Measurements from ENCODE around the gene NTN3.

NTN3 gene

GRCh38 chr16:2482249-2482648 is 11.2 kb downstream of the NTN3 start:
- DNase-seq = no peak

DNA sequence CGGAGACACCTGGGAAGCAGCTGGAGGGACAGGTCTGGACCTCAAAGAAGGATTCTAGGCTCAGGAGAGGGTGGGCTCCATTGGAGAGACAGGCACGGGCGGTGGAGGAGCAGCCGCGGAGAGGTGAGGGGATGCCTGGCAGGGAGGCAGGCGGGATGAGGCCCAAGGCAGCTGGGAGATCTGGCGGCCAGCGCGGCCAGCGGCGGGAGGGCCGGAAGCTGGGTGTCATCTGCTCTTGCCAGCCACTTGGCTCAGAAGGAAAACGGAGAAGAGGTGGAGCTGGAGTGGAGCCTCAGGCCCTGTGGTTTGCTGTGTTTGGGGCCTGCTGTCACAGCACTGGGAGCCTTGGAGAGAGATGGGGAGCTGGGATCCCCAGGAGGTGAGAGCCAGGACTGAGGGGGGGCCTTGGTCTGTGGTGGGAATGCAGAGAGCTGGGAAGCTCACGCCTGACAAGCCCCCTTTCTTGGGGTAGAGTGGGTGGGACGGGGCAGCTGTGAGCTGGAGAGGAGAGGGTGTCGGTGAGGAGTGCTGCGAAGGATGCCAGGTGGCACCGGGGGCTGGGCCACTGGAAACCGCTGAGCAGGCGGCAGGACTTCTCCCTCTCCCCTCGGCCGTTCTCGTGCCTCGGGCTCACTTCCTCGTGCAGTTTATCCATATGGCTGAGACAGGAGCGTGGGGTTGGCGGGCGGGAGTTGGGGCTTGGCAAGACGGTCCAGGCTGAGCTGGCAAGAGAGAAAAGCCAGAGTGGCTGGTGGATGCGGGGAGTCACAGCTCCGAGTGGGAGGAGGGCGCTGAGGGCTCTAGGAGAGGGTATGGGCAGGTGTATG is 11.8 kb downstream of the NTN3 start:
- no peak for DNase-seq

DNA sequence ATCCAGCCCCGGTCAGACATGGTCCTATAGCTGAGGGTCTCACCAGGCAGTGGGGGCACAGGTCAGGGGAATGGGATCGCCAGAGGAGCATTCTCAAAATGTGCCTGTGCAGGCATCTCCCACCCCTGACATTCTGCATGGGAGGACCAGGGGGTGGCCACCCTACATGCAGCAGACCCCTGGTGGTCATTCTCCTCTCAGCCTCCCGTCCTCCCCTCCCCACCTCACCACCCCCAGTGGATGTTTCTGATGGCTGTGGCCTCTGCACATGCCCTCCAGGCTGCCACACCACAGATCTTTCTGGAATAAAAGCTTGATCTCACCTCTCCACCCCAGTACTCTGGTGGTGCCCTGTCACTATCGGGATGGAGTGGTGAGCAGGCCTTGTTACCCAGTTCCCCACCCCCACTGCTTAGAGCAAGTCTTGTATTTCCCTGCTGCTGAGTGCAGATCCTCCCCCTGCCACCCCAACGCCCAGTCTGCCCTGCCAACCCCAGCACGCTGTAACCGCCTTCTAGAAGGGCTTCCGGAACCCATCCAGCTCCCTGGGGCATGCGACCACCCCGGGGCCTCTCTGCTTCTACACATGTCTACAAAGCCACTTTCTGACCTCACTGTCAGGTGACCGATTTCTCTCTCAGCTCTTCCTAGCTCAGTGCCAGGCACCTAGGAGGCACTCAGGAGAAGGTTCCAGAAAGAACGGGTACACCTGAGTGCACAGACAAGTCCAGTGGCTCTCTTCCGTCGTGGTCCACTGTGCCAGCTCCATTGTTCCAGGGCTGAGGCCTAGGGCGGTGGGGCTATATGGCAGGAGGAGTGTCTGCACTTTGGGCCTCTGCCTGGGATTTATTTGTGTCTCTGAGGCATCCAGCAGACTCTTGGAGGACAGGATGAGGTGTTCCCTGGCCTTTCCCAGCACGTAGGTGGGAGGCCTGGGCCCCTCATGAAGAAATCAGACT is 13.1 kb downstream of the NTN3 start:
- DNase-seq = no peak

DNA sequence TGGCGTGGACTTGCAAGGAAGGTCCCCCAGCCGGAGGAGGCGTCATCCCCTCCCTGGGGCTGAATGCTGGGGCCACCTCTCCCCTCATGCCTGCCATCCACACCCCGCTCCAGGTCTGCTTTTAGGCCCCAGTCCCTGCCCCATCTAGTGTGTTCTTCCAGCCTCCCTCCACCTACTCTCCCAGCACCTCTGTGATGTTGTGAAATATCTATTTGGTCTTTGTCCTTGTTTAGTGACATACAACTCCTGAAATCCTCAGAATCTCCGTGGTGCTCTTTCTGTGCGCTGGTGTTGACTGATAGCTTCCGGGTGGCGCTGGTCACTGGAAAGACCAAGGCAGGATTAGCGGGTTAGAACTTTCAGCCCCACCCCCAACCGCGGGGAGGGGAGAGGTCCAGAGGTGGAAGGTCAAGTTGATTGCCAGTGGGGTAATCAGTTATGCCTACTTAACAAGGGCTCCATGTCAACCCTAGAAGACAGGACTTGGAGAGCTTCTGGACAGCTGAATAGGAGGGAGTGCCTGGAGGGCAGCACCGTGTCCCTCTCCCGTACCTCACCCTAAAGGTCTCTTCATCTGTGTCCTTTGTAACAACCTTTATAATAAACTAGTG is 13.9 kb downstream of the NTN3 start:
- DNase-seq = no peak

DNA sequence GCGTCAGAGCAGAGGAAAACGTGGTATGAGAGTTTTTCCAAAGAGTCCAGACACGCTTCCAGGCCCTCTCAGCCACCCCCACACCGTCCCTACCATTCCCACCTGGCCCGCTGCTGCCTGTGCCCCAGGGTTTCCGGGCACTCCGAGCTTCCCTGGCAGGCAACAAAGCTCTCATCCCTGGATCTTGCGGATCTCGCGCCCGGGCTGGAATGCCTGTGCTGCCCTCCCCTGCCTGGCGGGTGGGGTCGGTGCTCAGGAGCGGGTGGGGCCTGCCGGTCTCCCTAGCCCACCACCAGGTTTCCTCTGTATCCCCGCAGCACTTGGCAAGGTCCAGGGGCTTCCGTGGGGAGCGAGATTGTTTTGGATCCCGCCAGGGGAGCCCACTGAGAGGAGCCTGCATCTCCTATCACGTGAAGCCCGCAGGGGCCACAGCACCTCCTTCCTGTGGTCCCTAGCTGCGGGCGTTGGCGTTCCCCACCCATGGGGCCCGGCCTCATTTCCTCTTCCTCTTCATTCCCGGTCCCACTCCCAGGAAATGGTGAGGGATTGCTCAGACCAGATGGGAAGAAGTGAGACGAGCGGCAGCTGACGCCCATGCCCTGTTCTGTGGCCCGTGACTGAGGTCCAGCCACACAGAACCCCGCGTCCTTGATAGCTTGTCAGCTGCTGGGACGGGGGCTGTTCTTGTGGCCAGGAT is 14.9 kb downstream of the NTN3 start:
- DNase-seq = no peak

- DNase-seq = no peak
Measured at GRCh38 chr16:2486645-2487516, 15.8 kb downstream of the NTN3 start.

DNA sequence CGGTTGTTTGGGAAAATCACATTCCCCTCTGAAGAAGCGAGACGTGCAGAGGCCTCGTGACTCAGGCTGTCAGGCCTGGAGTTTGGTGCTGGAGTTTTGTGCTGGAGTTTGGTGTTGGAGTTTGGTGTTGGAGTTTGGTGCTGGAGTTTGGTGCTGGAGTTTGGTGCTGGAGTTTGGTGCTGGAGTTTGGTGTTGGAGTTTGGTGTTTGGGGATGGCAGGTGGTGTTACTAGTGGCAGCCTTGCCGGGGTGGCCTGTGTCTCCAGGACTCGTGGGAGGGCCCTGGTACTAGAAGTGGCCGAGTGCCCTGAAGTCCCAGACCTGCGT is 16.4 kb downstream of the NTN3 start:
- no peak for DNase-seq

DNA sequence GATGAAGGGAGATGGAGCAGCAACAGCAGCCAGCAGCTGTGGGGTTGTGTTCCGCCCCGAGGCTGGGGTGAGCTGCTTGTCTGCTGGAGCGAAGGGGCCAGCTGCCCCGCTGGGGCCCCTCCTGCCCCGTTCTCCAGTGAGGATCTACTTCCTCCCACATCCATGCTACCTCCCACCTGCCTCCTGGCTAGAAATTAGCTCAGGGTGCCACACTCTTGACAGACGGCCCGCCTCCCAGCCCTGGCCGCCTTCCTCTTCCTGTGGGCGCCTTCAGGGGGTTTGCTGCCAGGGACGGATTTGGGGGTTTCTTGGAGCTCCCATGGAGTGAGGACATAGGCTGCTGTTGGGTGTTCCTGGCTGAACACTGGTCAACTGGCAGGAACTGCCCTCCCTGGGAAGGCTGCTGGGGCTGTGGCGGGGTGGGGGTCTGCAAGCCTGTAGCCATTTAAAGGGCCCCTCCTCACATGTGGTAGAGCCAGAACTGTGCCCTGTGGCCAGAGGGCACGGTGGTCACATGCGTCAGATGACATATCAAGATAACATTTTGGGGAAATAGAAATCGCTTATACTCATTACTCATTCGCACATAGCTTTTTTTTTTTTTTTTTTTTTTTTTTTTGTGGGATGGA is 16.9 kb downstream of the NTN3 start:
- no peak for DNase-seq

- DNase-seq = no peak
Measured at GRCh38 chr16:2489581-2489980, 18.5 kb downstream of the NTN3 start.

DNA sequence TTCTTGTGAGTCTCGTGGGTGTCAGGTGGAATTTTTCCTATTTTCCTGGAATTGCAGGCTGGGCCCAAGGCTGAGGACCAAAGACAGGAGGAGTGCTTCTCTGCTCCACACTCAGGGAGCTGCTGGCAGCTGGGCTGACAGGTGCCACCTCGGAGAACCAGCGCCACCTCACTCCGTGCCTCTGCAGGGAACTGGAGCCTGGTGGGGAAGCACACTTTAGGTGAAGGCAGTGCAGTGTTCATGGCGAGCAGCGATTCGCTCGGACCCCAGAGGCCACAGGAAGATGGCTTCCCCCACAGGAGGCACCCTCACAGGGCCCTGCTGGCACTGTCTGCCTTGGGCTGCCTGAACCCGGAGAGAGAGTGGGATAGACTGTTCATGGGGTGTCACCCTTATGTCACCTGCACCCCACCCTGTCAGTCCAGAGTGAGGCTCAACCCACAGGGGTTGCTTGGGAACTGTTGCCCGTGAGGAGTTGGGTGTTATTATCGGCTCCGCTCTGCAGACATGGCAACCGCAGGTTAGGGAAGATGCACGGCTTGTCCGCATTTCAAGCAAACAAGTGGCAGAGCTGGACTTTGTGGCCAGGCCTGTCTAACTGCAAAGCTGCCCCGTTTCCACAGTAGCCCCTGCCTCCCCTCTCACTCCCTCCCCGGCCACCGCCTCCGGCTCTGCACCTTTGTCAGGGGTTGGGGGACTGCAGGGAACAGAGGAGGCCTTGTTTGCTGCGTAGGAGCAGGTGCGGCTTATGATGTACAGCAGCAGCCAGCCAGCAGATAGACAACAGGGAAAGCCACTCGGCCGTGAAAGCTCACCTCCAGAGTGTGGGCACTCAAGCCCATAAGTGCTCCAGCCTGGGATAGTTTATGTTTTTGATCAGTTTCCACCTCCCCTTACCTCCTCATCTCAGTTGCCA is 19.4 kb downstream of the NTN3 start:
- DNase-seq = no peak

DNA sequence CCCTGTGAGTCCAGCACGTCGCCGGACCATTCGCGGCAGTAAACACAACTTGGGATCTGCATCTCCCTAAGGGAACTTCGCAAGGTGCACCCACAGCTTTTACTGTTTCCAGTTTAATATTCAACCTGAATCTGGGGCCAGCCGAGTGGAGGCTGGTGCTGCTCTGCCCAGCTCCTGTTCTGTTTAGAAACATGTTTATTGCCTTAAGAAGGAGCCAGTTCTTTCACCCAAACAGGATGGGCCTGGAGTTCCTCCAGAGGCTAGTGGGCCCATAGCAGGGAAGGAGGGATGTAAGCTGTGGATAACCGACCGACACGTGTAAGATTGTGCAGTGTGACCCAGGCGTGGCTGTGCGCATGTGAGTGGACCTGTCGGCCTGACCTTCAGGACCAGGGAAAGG is 21.2 kb downstream of the NTN3 start:
- DNase-seq = no peak

DNA sequence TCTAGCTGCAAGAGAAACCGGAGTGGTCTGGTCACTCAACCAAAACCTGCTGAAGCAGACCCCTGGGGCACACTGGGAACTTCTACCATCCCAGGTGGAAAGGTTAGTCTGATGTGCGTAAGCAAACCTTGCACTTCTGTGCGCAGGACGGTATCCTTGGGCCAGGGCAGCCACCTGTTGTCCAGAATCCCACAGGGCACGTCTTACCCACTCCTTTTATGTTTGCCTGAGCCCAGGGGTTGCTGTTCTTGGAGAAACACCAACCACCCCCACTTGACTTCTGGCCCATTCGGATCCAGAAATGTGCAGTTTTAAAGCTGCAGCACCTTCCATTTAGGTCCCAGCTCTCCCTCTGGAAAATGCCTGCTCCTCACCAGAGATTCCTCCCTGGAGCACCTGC is 22.5 kb downstream of the NTN3 start:
- DNase-seq = no peak

GRCh38 chr16:2494616-2495015 is 23.5 kb downstream of the NTN3 start:
- DNase-seq = no peak

GRCh38 chr16:2495041-2495440 is 23.9 kb downstream of the NTN3 start:
- DNase-seq = no peak

GRCh38 chr16:2496223-2497115 is 25.4 kb downstream of the NTN3 start:
- DNase-seq = no peak

- no peak for DNase-seq
Measured at GRCh38 chr16:2497116-2497630, 26.1 kb downstream of the NTN3 start.

- no peak for DNase-seq
Measured at GRCh38 chr16:2497695-2498484, 26.8 kb downstream of the NTN3 start.
